ENCODE data around the gene TTC27.
"Not testable (repeated sequence)": the region's sequence is repeated elsewhere in the genome, so short reads cannot be mapped to it uniquely, and the experiment has no call there.

DNA sequence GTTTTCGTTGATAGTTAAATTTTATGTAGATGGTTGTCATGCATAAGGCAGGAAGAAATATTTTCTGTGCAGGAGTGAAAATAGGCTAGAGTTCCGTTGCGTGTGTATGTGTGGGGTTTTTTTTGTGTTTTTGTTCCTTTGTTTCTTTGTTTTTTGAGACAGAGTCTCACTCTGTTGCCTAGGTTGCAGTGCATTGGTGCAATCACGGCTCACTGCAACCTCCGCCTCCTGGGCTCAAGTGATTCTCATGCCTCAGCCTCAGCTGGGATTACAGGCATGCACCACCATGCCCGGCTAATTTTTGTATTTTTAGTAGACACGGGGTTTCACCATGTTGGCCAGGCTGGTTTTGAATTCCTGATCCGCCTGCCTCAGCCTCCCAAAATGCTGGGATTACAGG lies 103.1 kb downstream of the TTC27 start:
- TF ChIP-seq POLR2A, CTCF (IDR thresholded peaks at IDR 0.05): not testable (repeated sequence)

All from uterus (tissue), 2 donors.